ENCODE results near the gene C9orf78. TPM values are rescaled to one million over a fixed set of nuclear protein-coding genes. Genes with fewer than 3 reads are reported as not detected.

Gene C9orf78
- total and polyA plus RNA-seq, 9 of the 15 experiments (the other 6 are each of a cell fraction or from before 2014, with no cell fraction given) = 94.6 to 266 (median 202) TPM

- CTCF ChIA-PET (ENCODE audit: low intra/inter-chr PET ratio) = no interaction called here
- POLR2A ChIA-PET = interaction anchor here (0.6 to 5.8 kb wide), 6 partner anchors 8 to 1983 kb away, joined by 3 to 49 read pairs (median 5); partner anchors contain the start of gene TOR1A
- H3K4me1 ChIP-seq (replicated peaks in 1 of 2; ENCODE audit: control insufficient read depth in 2 of 2, insufficient read depth in 2 of 2, low read length in 2 of 2) = peaks cover 4 to 13% of the 10 kb centered on the region in 2 experiments; a peak in 3 of 5 replicates
These were observed 25.0 kb downstream of the C9orf78 start for GRCh38 chr9:129810116-129810515.

More at GRCh38 chr9:129810116-129810515, 25.0 kb downstream of the C9orf78 start:
- intact Hi-C loops (cut with micrococcal nuclease) = no loop called here
- no TSS peak for BruUV-seq (replicated peaks)
- H3K4me2 ChIP-seq (ENCODE audit: insufficient read depth, low read length) = no peak overlapping the region
- H2AFZ ChIP-seq (ENCODE audit: low read depth, low read length) = no peak overlapping the region
- peaks cover 8% of the 10 kb centered on the region for H4K20me1 ChIP-seq (replicated peaks; ENCODE audit: control insufficient read depth, insufficient read depth, low read length)
- DNase-seq (ENCODE audit: extremely low read depth in 1 of 4, low spot score in 3 of 4) (peak in 1 of 4 experiments; percentile 33), ATAC-seq (peak; percentile 19; the same call in 2 of the 3 replicates), FAIRE-seq (no peak)
- 82% methylated on average over 11 of the region's 11 CpGs for WGBS (ENCODE audit: insufficient coverage, low coverage, missing lambda C conversion rate)
- no peaks in the 10 kb centered on the region for H3K79me2 ChIP-seq (ENCODE audit: control insufficient read depth, insufficient read depth, low read length)
- no peak overlapping the region for H3K4me3 ChIP-seq
- H3K27ac ChIP-seq (ENCODE audit: extremely low read depth, low read depth, low read length) = no peak overlapping the region
- peaks cover 6% of the 10 kb centered on the region for H3K9me1 ChIP-seq (ENCODE audit: control insufficient read depth, insufficient read depth, low read length)
- H3K36me3 ChIP-seq (ENCODE audit: control insufficient read depth, insufficient read depth, low read length) = peaks cover 86% of the 10 kb centered on the region
- H3K9ac ChIP-seq (ENCODE audit: insufficient read depth in 1 of 2, low read depth in 2 of 2, low read length in 2 of 2) = no peak overlapping the region; a peak in 1 of 4 replicates
- no peaks in the 10 kb centered on the region for H3K9me3 ChIP-seq (replicated peaks; ENCODE audit: control insufficient read depth, insufficient read depth, low read depth, low read length)
- in situ Hi-C loops (cut with MboI) = no loop called here
- no peak for TF ChIP-seq ZNF239 (CRISPR knock-in tag; IDR thresholded peaks at IDR 0.05)
- no peak for TF ChIP-seq GABPB1 (CRISPR knock-in tag; IDR thresholded peaks at IDR 0.05)
- TF ChIP-seq POLR2G (IDR thresholded peaks at IDR 0.05; ENCODE audit: low read depth, low read length) = peak; percentile 45
- TF ChIP-seq TSHZ1 (CRISPR knock-in tag; IDR thresholded peaks at IDR 0.05) = no peak
- 0 out of 2 replicates have a peak, but pooled peaks have one; percentile 1 for TF ChIP-seq TFAP4 (CRISPR knock-in tag; IDR thresholded peaks at IDR 0.05; ENCODE audit: borderline replicate concordance)
- TF ChIP-seq ZNF311 (CRISPR knock-in tag; IDR thresholded peaks at IDR 0.05) = no peak
- TF ChIP-seq ZNF778 (CRISPR knock-in tag; IDR thresholded peaks at IDR 0.05) = no peak
- peak; percentile 77; the same call in 1 of the 2 replicates for TF ChIP-seq ZNF740 (CRISPR knock-in tag; IDR thresholded peaks at IDR 0.05)
- no peak for TF ChIP-seq ZNF740 (tag; IDR thresholded peaks at IDR 0.05)
- TF ChIP-seq BHLHE40 (IDR thresholded peaks at IDR 0.05; ENCODE audit: low read length) = no peak
- no peak for TF ChIP-seq ETV5 (CRISPR knock-in tag; IDR thresholded peaks at IDR 0.05; ENCODE audit: low read depth)
- no peaks in the 10 kb centered on the region for H3K27me3 ChIP-seq (ENCODE audit: control insufficient read depth in 2 of 2, insufficient read depth in 2 of 2, low read length in 2 of 2)
